ENCODE data around the gene CERS1.

CERS1 gene

GRCh38 chr19:18900700-18901481 is 4.9 kb upstream of the CERS1 start:
- TF ChIP-seq CTCF (conservative IDR thresholded peaks at IDR 0.05; ENCODE audit: low read depth, low read length): no peak
- Histone ChIP-seq H3K4me2 (no peak overlapping the region), H2AFZ (ENCODE audit: low read depth) (no peak overlapping the region), H3K4me3 (IDR thresholded peaks at IDR 0.05; ENCODE audit: insufficient read depth, low read depth, low read length) (no peak overlapping the region), H3K27me3 (ENCODE audit: insufficient read depth, low read depth) (peaks cover 10% of the 10 kb centered on the region; the same call in 1 of the 2 replicates), H4K20me1 (ENCODE audit: insufficient read depth) (no peaks in the 10 kb centered on the region), H3K36me3 (ENCODE audit: insufficient read depth) (no peaks in the 10 kb centered on the region), H3K9ac (no peak overlapping the region), H3K79me2 (ENCODE audit: insufficient read depth, low read depth) (no peaks in the 10 kb centered on the region), H3K27ac (no peak overlapping the region), H3K4me1 (ENCODE audit: low read depth, poor library complexity, severe bottlenecking) (peaks cover 3% of the 10 kb centered on the region)

- peaks cover 18% of the 10 kb centered on the region; the same call in 1 of the 2 replicates for H3K27me3 ChIP-seq (ENCODE audit: insufficient read depth, low read depth)
- H3K9ac ChIP-seq: no peak overlapping the region
- no peak overlapping the region for H3K4me2 ChIP-seq
- H3K36me3 ChIP-seq (ENCODE audit: insufficient read depth): no peaks in the 10 kb centered on the region
- no peaks in the 10 kb centered on the region for H3K79me2 ChIP-seq (ENCODE audit: insufficient read depth, low read depth)
- H4K20me1 ChIP-seq (ENCODE audit: insufficient read depth): no peaks in the 10 kb centered on the region
- H3K4me3 ChIP-seq (IDR thresholded peaks at IDR 0.05; ENCODE audit: insufficient read depth, low read depth, low read length): no peak overlapping the region
- no peak for TF ChIP-seq CTCF (conservative IDR thresholded peaks at IDR 0.05; ENCODE audit: low read depth, low read length)
- no peak overlapping the region for H2AFZ ChIP-seq (ENCODE audit: low read depth)
- H3K4me1 ChIP-seq (ENCODE audit: low read depth, poor library complexity, severe bottlenecking): no peaks in the 10 kb centered on the region
- no peak overlapping the region for H3K27ac ChIP-seq
These were observed 3.9 kb upstream of the CERS1 start for GRCh38 chr19:18899624-18900560.

GRCh38 chr19:18898607-18899408 is 2.9 kb upstream of the CERS1 start:
- TF ChIP-seq CTCF (conservative IDR thresholded peaks at IDR 0.05; ENCODE audit: low read depth, low read length): no peak
- no peak overlapping the region for H3K4me3 ChIP-seq (IDR thresholded peaks at IDR 0.05; ENCODE audit: insufficient read depth, low read depth, low read length)
- no peak overlapping the region for H3K9ac ChIP-seq
- no peak overlapping the region for H2AFZ ChIP-seq (ENCODE audit: low read depth)
- H3K4me2 ChIP-seq: no peak overlapping the region
- H3K27me3 ChIP-seq (ENCODE audit: insufficient read depth, low read depth): peaks cover 26% of the 10 kb centered on the region; the same call in 1 of the 2 replicates
- no peaks in the 10 kb centered on the region for H3K79me2 ChIP-seq (ENCODE audit: insufficient read depth, low read depth)
- no peaks in the 10 kb centered on the region for H4K20me1 ChIP-seq (ENCODE audit: insufficient read depth)
- no peaks in the 10 kb centered on the region for H3K36me3 ChIP-seq (ENCODE audit: insufficient read depth)
- H3K4me1 ChIP-seq (ENCODE audit: low read depth, poor library complexity, severe bottlenecking): no peaks in the 10 kb centered on the region
- no peak overlapping the region for H3K27ac ChIP-seq

GRCh38 chr19:18898081-18898606 is 2.2 kb upstream of the CERS1 start:
- no peaks in the 10 kb centered on the region for H4K20me1 ChIP-seq (ENCODE audit: insufficient read depth)
- peaks cover 31% of the 10 kb centered on the region; the same call in 1 of the 2 replicates for H3K27me3 ChIP-seq (ENCODE audit: insufficient read depth, low read depth)
- H3K79me2 ChIP-seq (ENCODE audit: insufficient read depth, low read depth): no peaks in the 10 kb centered on the region
- no peak overlapping the region for H3K9ac ChIP-seq
- H3K4me1 ChIP-seq (ENCODE audit: low read depth, poor library complexity, severe bottlenecking): no peaks in the 10 kb centered on the region
- no peak for TF ChIP-seq CTCF (conservative IDR thresholded peaks at IDR 0.05; ENCODE audit: low read depth, low read length)
- no peaks in the 10 kb centered on the region for H3K36me3 ChIP-seq (ENCODE audit: insufficient read depth)
- H3K4me2 ChIP-seq: no peak overlapping the region
- no peak overlapping the region for H3K27ac ChIP-seq
- no peak overlapping the region for H3K4me3 ChIP-seq (IDR thresholded peaks at IDR 0.05; ENCODE audit: insufficient read depth, low read depth, low read length)
- H2AFZ ChIP-seq (ENCODE audit: low read depth): no peak overlapping the region

Measured in KMS-11 (cell line).